Muscle of leg (tissue), 16 donors: ENCODE data around the gene GNA12. TPM values are rescaled to one million over a fixed set of nuclear protein-coding genes. Genes with fewer than 3 reads are reported as not detected.
A peak's percentile ranks its signal among the peaks of the same experiment; 100 is the strongest.

ENCODE experiments used
- DNase-seq: peaks from one replicate; pipeline ENCODE4 v3.0.0; 2013
- H3K27ac ChIP-seq: one replicate; pipeline ENCODE4 v1.5.1; 2013; ENCODE audit warnings: mild to moderate bottlenecking, low read length, control low read depth
- H3K27me3 ChIP-seq: one replicate; pipeline ENCODE4 v1.6.1; 2013; ENCODE audit warnings: low read length; ENCODE audit not compliant: control insufficient read depth, insufficient read depth
- H3K36me3 ChIP-seq: one replicate; pipeline ENCODE4 v1.6.1; 2013; ENCODE audit warnings: low read length; ENCODE audit not compliant: control insufficient read depth, insufficient read depth
- H3K4me1 ChIP-seq: one replicate; pipeline ENCODE4 v1.6.1; 2013; ENCODE audit warnings: low read length; ENCODE audit not compliant: control insufficient read depth, insufficient read depth
- H3K4me3 ChIP-seq: one replicate; pipeline ENCODE4 v1.5.1; 2013; ENCODE audit warnings: low read length, control low read depth
- H3K9me3 ChIP-seq: replicated peaks from 2 replicates; pipeline ENCODE4 v1.6.1; 2013; ENCODE audit warnings: low read depth, low read length; ENCODE audit not compliant: control insufficient read depth
- WGBS: methylation state at CpG from one replicate; pipeline ENCODE4 v1.1.5; 2013; ENCODE audit warnings: missing lambda C conversion rate; ENCODE audit not compliant: insufficient coverage; 5-methylcytosine and 5-hydroxymethylcytosine counted together
- long read RNA-seq, 11 donors: transcript quantifications; one replicate each; lab custom pipeline, GENCODE V29; 2026
- polyA plus RNA-seq, 8 donors: library from polyadenylated mRNA; unstranded; fragments of 120-200 nt; gene quantifications; one replicate each; pipeline versions ENCODE4 v1.2.1 to v1.2.3, GENCODE V29; 2013; ENCODE audit warnings: inconsistent platforms in 1 of 8, low replicate concordance in 1 of 8; ENCODE audit not compliant: insufficient read length in 8 of 8, insufficient read depth in 1 of 8
- total RNA-seq: library from RNA; stranded (reverse); fragments of 120-200 nt; gene quantifications from one replicate; pipeline ENCODE4 v1.2.4, GENCODE V29; 2013

The GNA12 gene
- total RNA-seq (6.6 TPM), polyA plus RNA-seq (10 to 100 TPM; 24.4 to 40.4 (median 32.1) TPM)
- long read RNA-seq, donor 1, full-length matches to known transcripts = 5 of 5 reads
- long read RNA-seq, donor 1, partial matches to known transcripts = 0 of 5 reads
- long read RNA-seq, donor 1, other reads (novel, unspliced or antisense) = 0 of 5 reads
- long read RNA-seq, donor 2, full-length matches to known transcripts = 1 of 1 reads
- long read RNA-seq, donor 2, partial matches to known transcripts = 0 of 1 reads
- long read RNA-seq, donor 2, other reads (novel, unspliced or antisense) = 0 of 1 reads
- long read RNA-seq, donor 3, full-length matches to known transcripts = 9 of 17 reads
- long read RNA-seq, donor 3, partial matches to known transcripts = 8 of 17 reads
- long read RNA-seq, donor 3, other reads (novel, unspliced or antisense) = 0 of 17 reads
- long read RNA-seq, donor 4, full-length matches to known transcripts = 13 of 13 reads
- long read RNA-seq, donor 4, partial matches to known transcripts = 0 of 13 reads
- long read RNA-seq, donor 4, other reads (novel, unspliced or antisense) = 0 of 13 reads
- long read RNA-seq, donor 5, full-length matches to known transcripts = 18 of 25 reads
- long read RNA-seq, donor 5, partial matches to known transcripts = 7 of 25 reads
- long read RNA-seq, donor 5, other reads (novel, unspliced or antisense) = 0 of 25 reads
- long read RNA-seq, donor 6, full-length matches to known transcripts = 9 of 9 reads
- long read RNA-seq, donor 6, partial matches to known transcripts = 0 of 9 reads
- long read RNA-seq, donor 6, other reads (novel, unspliced or antisense) = 0 of 9 reads
- long read RNA-seq, donor 7, full-length matches to known transcripts = 16 of 16 reads
- long read RNA-seq, donor 7, partial matches to known transcripts = 0 of 16 reads
- long read RNA-seq, donor 7, other reads (novel, unspliced or antisense) = 0 of 16 reads
- long read RNA-seq, donor 8, full-length matches to known transcripts = 5 of 5 reads
- long read RNA-seq, donor 8, partial matches to known transcripts = 0 of 5 reads
- long read RNA-seq, donor 8, other reads (novel, unspliced or antisense) = 0 of 5 reads
- long read RNA-seq, donor 9, full-length matches to known transcripts = 6 of 6 reads
- long read RNA-seq, donor 9, partial matches to known transcripts = 0 of 6 reads
- long read RNA-seq, donor 9, other reads (novel, unspliced or antisense) = 0 of 6 reads
- long read RNA-seq, donor 10, full-length matches to known transcripts = 12 of 12 reads
- long read RNA-seq, donor 10, partial matches to known transcripts = 0 of 12 reads
- long read RNA-seq, donor 10, other reads (novel, unspliced or antisense) = 0 of 12 reads
- long read RNA-seq, donor 11, full-length matches to known transcripts = 9 of 9 reads
- long read RNA-seq, donor 11, partial matches to known transcripts = 0 of 9 reads
- long read RNA-seq, donor 11, other reads (novel, unspliced or antisense) = 0 of 9 reads

GRCh38 chr7:2844153-2845033 is at the start of gene GNA12:
Gene GNA12, minus strand, starts transcription at chr7:2844308. Its CDS starts 147 bp downstream, at chr7:2844161.
- H3K27ac ChIP-seq = peak within 1 kb of the TSS; percentile 95
- peaks cover 9% of the 10 kb centered on the region for H3K36me3 ChIP-seq
- peak within 1 kb of the TSS; percentile 58 for H3K4me3 ChIP-seq
- no peaks in the 10 kb centered on the region for H3K27me3 ChIP-seq
- WGBS = 1% methylated on average over 62 of the region's 79 CpGs
- H3K9me3 ChIP-seq = no peaks in the 10 kb centered on the region
- H3K4me1 ChIP-seq = peaks cover 16% of the 10 kb centered on the region
- DNase-seq = peak; percentile 99

- no peak overlapping the region for H3K4me3 ChIP-seq
- H3K27ac ChIP-seq = no peak overlapping the region
- H3K36me3 ChIP-seq = no peaks in the 10 kb centered on the region
- H3K9me3 ChIP-seq = peaks cover 3% of the 10 kb centered on the region
- H3K27me3 ChIP-seq = peaks cover 10% of the 10 kb centered on the region
- DNase-seq = no peak
- WGBS = 42% methylated on average over 7 of the region's 9 CpGs
- H3K4me1 ChIP-seq = peaks cover 19% of the 10 kb centered on the region
Observed at GRCh38 chr7:2893411-2893861, 49.3 kb upstream of the GNA12 start.

- H3K36me3 ChIP-seq = no peaks in the 10 kb centered on the region
- H3K9me3 ChIP-seq = no peaks in the 10 kb centered on the region
- H3K27ac ChIP-seq = no peak overlapping the region
- no peak overlapping the region for H3K4me3 ChIP-seq
- H3K4me1 ChIP-seq = peaks cover 19% of the 10 kb centered on the region
- DNase-seq = peak; percentile 42
- WGBS = 30% methylated on average over 2 of the region's 8 CpGs
- peaks cover 13% of the 10 kb centered on the region for H3K27me3 ChIP-seq
Observed at GRCh38 chr7:2892549-2892948, 48.4 kb upstream of the GNA12 start.

GRCh38 chr7:2887816-2888215 is 43.7 kb upstream of the GNA12 start:
- peaks cover 13% of the 10 kb centered on the region for H3K27me3 ChIP-seq
- WGBS = 33% methylated on average over 3 of the region's 7 CpGs
- DNase-seq = no peak
- no peak overlapping the region for H3K4me3 ChIP-seq
- H3K27ac ChIP-seq = no peak overlapping the region
- peaks cover 4% of the 10 kb centered on the region for H3K4me1 ChIP-seq
- no peaks in the 10 kb centered on the region for H3K9me3 ChIP-seq
- no peaks in the 10 kb centered on the region for H3K36me3 ChIP-seq

GRCh38 chr7:2886900-2887299 is 42.8 kb upstream of the GNA12 start:
- WGBS = 20% methylated on average over 1 of the region's 12 CpGs
- Histone ChIP-seq H3K4me3 (no peak overlapping the region), H3K9me3 (no peaks in the 10 kb centered on the region), H3K4me1 (no peaks in the 10 kb centered on the region), H3K27ac (no peak overlapping the region), H3K36me3 (no peaks in the 10 kb centered on the region), H3K27me3 (peaks cover 15% of the 10 kb centered on the region)
- DNase-seq = peak; percentile 88

- Histone ChIP-seq H3K4me1 (no peaks in the 10 kb centered on the region), H3K4me3 (no peak overlapping the region), H3K27me3 (peaks cover 15% of the 10 kb centered on the region), H3K9me3 (no peaks in the 10 kb centered on the region), H3K36me3 (no peaks in the 10 kb centered on the region), H3K27ac (no peak overlapping the region)
- 60% methylated on average over 3 of the region's 5 CpGs for WGBS
- DNase-seq = no peak
Observed at GRCh38 chr7:2886391-2886790, 42.3 kb upstream of the GNA12 start.

- Histone ChIP-seq H3K4me1 (peaks cover 10% of the 10 kb centered on the region), H3K36me3 (no peaks in the 10 kb centered on the region), H3K27me3 (peaks cover 10% of the 10 kb centered on the region), H3K9me3 (no peaks in the 10 kb centered on the region), H3K27ac (no peak overlapping the region), H3K4me3 (no peak overlapping the region)
- DNase-seq = no peak
- 56% methylated on average over 5 of the region's 9 CpGs for WGBS
Observed at GRCh38 chr7:2884161-2884560, 40.1 kb upstream of the GNA12 start.

- H3K4me1 ChIP-seq = peaks cover 17% of the 10 kb centered on the region
- DNase-seq = no peak
- H3K27me3 ChIP-seq = peaks cover 10% of the 10 kb centered on the region
- no peaks in the 10 kb centered on the region for H3K9me3 ChIP-seq
- no peak overlapping the region for H3K27ac ChIP-seq
- no peaks in the 10 kb centered on the region for H3K36me3 ChIP-seq
- WGBS = 60% methylated on average over 17 of the region's 17 CpGs
- no peak overlapping the region for H3K4me3 ChIP-seq
Observed at GRCh38 chr7:2883101-2883500, 39.0 kb upstream of the GNA12 start.

- no peak overlapping the region for H3K4me3 ChIP-seq
- no peaks in the 10 kb centered on the region for H3K9me3 ChIP-seq
- WGBS = 44% methylated on average over 8 of the region's 10 CpGs
- H3K27ac ChIP-seq = no peak overlapping the region
- no peaks in the 10 kb centered on the region for H3K36me3 ChIP-seq
- H3K4me1 ChIP-seq = peaks cover 17% of the 10 kb centered on the region
- H3K27me3 ChIP-seq = peaks cover 5% of the 10 kb centered on the region
- DNase-seq = no peak
Observed at GRCh38 chr7:2882111-2882510, 38.0 kb upstream of the GNA12 start.
